Naive thymus-derived CD4-positive, alpha-beta T cell (primary cell): Measurements from ENCODE around the gene NMNAT2. TPM values are rescaled to one million over a fixed set of nuclear protein-coding genes. Genes with fewer than 3 reads are reported as not detected.
"Not testable (repeated sequence)": the region's sequence is repeated elsewhere in the genome, so short reads cannot be mapped to it uniquely, and the experiment has no call there.

Source experiments
- ATAC-seq: fragments of 150-1000 bp; cut with Tn5 transposase; 2 replicates; pipeline ENCODE4 v1.10.0; 2021; ENCODE audit warnings: mild to moderate bottlenecking, moderate library complexity
- CTCF ChIA-PET: fragments of 350-600 bp; sonication (Branson Sonifier 250); formaldehyde crosslinking; loops from one replicate; lab custom pipeline; 2021; ENCODE audit warnings: antibody characterized with exemption; lab: Charles Lee
- POLR2A ChIA-PET: fragments of 350-600 bp; sonication (Branson Sonifier 250); formaldehyde crosslinking; loops from one replicate; lab custom pipeline; 2021; ENCODE audit warnings: antibody characterized with exemption, inconsistent platforms; lab: Charles Lee
- DNase-seq, 9 donors: peaks; one replicate each; pipeline versions ENCODE4 v3.0.0 to v3.0.0-alpha.2; 2020 to 2022; ENCODE audit warnings: mixed read lengths in 1 of 9
- H3K27ac ChIP-seq: one replicate; pipeline ENCODE4 v1.7.0; 2013; ENCODE audit warnings: mild to moderate bottlenecking, low read depth, low read length, moderate library complexity
- H3K27me3 ChIP-seq, 2 donors: one replicate each; pipeline ENCODE4 v1.7.0; 2013; ENCODE audit warnings: low read length in 2 of 2, mild to moderate bottlenecking in 2 of 2, moderate library complexity in 2 of 2; ENCODE audit not compliant: control insufficient read depth in 2 of 2, insufficient read depth in 2 of 2
- H3K36me3 ChIP-seq, 3 experiments: 1 replicate in 2 of 3; 2 replicates in 1 of 3; pipeline ENCODE4 v1.7.0; 2013; ENCODE audit warnings: low read length in 3 of 3, mild to moderate bottlenecking in 3 of 3, moderate library complexity in 1 of 3; ENCODE audit not compliant: insufficient read depth in 3 of 3, control insufficient read depth in 2 of 3
- H3K4me1 ChIP-seq, 2 donors: one replicate each; pipeline ENCODE4 v1.7.0; 2013; ENCODE audit warnings: low read length in 2 of 2, mild to moderate bottlenecking in 2 of 2, moderate library complexity in 1 of 2; ENCODE audit not compliant: control insufficient read depth in 2 of 2, insufficient read depth in 2 of 2
- H3K4me3 ChIP-seq: 2 replicates; pipeline ENCODE4 v1.7.0; 2013; ENCODE audit warnings: mild to moderate bottlenecking, low read length
- H3K9me3 ChIP-seq, 3 experiments: 1 replicate in 2 of 3; 2 replicates in 1 of 3; pipeline ENCODE4 v1.7.0; 2013; ENCODE audit warnings: low read length in 3 of 3; ENCODE audit not compliant: control insufficient read depth in 2 of 3
- H3K27ac Mint-ChIP-seq, 9 donors: one replicate each; pipeline ENCODE4 v1.8.0; 2020 to 2022; ENCODE audit warnings: mixed read lengths in 9 of 9, mild to moderate bottlenecking in 8 of 9, moderate library complexity in 5 of 9, inconsistent platforms in 2 of 9
- H3K27me3 Mint-ChIP-seq, 5 donors: one replicate each; pipeline ENCODE4 v1.8.0; 2021 to 2022; ENCODE audit warnings: mixed read lengths in 5 of 5, mild to moderate bottlenecking in 1 of 5
- H3K36me3 Mint-ChIP-seq, 5 donors: one replicate each; pipeline ENCODE4 v1.8.0; 2020 to 2022; ENCODE audit warnings: mixed read lengths in 5 of 5, mild to moderate bottlenecking in 3 of 5, inconsistent platforms in 1 of 5
- H3K4me1 Mint-ChIP-seq, 7 donors: one replicate each; pipeline ENCODE4 v1.8.0; 2020 to 2022; ENCODE audit warnings: mixed read lengths in 7 of 7, mild to moderate bottlenecking in 3 of 7, inconsistent platforms in 1 of 7
- H3K4me3 Mint-ChIP-seq, 10 donors: one replicate each; pipeline ENCODE4 v1.8.0; 2020 to 2022; ENCODE audit warnings: mild to moderate bottlenecking in 10 of 10, mixed read lengths in 10 of 10, moderate library complexity in 6 of 10, inconsistent platforms in 2 of 10
- H3K9me3 Mint-ChIP-seq, 11 donors: one replicate each; pipeline ENCODE4 v1.8.0; 2020 to 2022; ENCODE audit warnings: mixed read lengths in 11 of 11, mild to moderate bottlenecking in 4 of 11, inconsistent platforms in 1 of 11, moderate library complexity in 1 of 11
- intact Hi-C, 2 donors: fragments of 100-400 bp; cut with micrococcal nuclease; formaldehyde crosslinking; loops; one replicate each; pipeline ENCODE4 v1.15.1; 2023
- polyA plus RNA-seq, 2 donors: library from polyadenylated mRNA; unstranded; fragments of 300-500 nt; fragmentation: Illumina TruSeq; gene quantifications; one replicate each; pipeline ENCODE4 v1.2.3, GENCODE V29; 2021
- total RNA-seq, 6 experiments: library from RNA in 5 of 6; stranded (reverse) in 5 of 6; gene quantifications; 1 replicate in 5 of 6; 2 replicates in 1 of 6; pipeline ENCODE4 v1.2.3 and lab custom pipeline; 2021 to 2026

The NMNAT2 gene
- total and polyA plus RNA-seq, 7 experiments from 2014 or later = 0.07 to 0.24 TPM; not detected in 5

DNA sequence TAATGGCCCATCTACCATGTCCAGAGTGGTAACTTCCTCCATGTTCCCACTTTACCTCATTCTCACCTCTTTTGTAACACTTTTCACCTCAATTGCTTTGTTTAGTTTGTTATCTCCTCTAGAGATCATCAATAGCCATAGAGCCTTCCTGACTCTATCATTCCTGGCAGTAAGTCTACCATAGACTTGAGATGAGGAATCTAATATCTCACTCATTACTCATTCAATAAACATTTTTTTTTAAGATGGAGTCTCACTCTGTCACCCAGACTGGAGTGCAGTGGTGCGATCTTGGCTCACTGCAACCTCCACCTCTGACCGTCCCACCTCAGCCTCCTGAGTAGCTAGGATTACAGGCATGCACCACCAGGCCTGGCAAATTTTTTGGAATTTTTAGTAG lies 7.1 kb downstream of the NMNAT2 start:
- peaks cover 22 to 44% (median 32%) of the 10 kb centered on the region in 5 donors for H3K27me3 Mint-ChIP-seq
- Histone ChIP-seq H3K27me3 (no peaks in the 10 kb centered on the region), H3K36me3 (no peaks in the 10 kb centered on the region), H3K9me3 (no peaks in the 10 kb centered on the region), H3K4me1 (no peaks in the 10 kb centered on the region), H3K4me3 (no peak overlapping the region), H3K27ac (no peak overlapping the region)
- ATAC-seq (no peak), DNase-seq (no peak)
- peaks cover 0 to 4% (median 0%) of the 10 kb centered on the region in 5 donors for H3K36me3 Mint-ChIP-seq
- H3K9me3 Mint-ChIP-seq = peaks cover 0 to 3% (median 0%) of the 10 kb centered on the region in 11 donors
- ChIA-PET POLR2A (no interaction called here), CTCF (no interaction called here)
- peaks cover 0 to 1% (median under 1%) of the 10 kb centered on the region in 7 donors for H3K4me1 Mint-ChIP-seq
- intact Hi-C loops = no loop called here
- H3K4me3 Mint-ChIP-seq = no peak overlapping the region
- H3K27ac Mint-ChIP-seq = no peak overlapping the region

DNA sequence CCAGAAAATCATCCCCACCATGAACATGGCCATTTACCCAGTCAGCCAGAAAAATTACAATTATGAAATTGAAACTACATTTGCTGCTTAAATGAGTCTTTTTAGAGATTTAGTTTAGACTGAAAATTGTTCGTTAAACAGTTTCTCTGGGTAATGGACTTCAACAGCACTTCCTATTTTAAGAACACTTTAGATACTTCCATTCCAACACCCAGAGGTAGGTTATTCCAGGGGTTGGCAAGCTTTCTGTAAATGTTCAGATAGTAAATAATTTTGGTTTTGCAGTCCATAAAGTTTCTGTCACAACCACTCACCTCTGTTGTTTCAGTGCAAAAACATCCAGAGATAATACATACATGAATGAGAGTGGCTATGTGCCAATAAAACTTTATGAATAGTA lies 10.2 kb downstream of the NMNAT2 start:
- ATAC-seq (no peak), DNase-seq (no peak)
- Mint-ChIP-seq H3K9me3 (peaks cover 0 to 3% (median 0%) of the 10 kb centered on the region in 11 donors), H3K36me3 (peaks cover 0 to 4% (median 0%) of the 10 kb centered on the region in 5 donors), H3K4me3 (no peak overlapping the region), H3K4me1 (no peaks in the 10 kb centered on the region), H3K27ac (no peak overlapping the region), H3K27me3 (peaks cover 16 to 49% (median 40%) of the 10 kb centered on the region in 5 donors)
- CTCF ChIA-PET = no interaction called here
- Histone ChIP-seq H3K27ac (no peak overlapping the region), H3K27me3 (no peaks in the 10 kb centered on the region), H3K36me3 (no peaks in the 10 kb centered on the region), H3K9me3 (no peaks in the 10 kb centered on the region), H3K4me3 (no peak overlapping the region), H3K4me1 (no peaks in the 10 kb centered on the region)
- intact Hi-C loops = no loop called here
- POLR2A ChIA-PET = no interaction called here

DNA sequence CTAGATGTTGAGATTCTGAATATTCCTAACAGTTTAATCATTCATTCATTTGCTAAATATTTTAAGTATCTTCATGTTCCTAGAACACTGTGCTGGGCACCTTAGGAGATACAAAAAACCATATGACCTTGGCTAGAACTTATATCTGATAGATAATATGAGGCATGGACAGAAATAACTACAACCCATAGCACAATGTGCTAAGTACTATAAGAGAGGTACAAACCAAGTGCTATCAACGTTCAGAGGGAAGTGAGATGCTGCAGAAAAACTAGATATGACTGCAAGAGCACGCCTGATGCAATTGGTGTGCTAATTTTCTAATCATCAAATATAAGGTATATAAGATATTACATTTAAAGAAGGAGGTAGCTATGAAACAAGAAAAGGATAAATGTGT lies 10.7 kb downstream of the NMNAT2 start:
- H3K4me3 Mint-ChIP-seq = no peak overlapping the region

DNA sequence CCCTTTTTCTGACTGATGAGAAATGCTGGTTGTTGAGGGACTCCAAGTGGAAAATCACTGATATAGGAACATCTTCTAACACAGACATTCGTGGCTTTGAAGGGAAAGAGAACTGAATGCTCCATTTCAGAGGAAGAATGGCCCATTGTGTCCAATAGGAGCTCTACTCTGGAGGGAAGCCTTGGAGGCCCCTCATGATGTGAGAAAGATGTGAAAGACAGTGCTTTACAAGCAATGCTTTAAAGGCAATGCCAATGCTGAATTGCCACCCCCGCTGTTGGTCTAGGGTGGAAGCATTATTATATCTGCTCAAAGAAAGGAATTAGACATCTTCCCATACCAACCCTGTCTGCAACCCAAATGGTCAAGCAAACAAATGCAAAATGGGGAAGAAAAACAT lies 13.7 kb downstream of the NMNAT2 start:
- Histone ChIP-seq H3K9me3 (no peaks in the 10 kb centered on the region), H3K4me3 (no peak overlapping the region), H3K36me3 (no peaks in the 10 kb centered on the region), H3K27me3 (no peaks in the 10 kb centered on the region), H3K4me1 (no peaks in the 10 kb centered on the region), H3K27ac (no peak overlapping the region)
- Mint-ChIP-seq H3K27ac (no peak overlapping the region), H3K4me3 (no peak overlapping the region), H3K36me3 (no peaks in the 10 kb centered on the region), H3K9me3 (peaks cover 0 to 3% (median 0%) of the 10 kb centered on the region in 11 donors), H3K4me1 (no peaks in the 10 kb centered on the region), H3K27me3 (peaks cover 12 to 50% (median 33%) of the 10 kb centered on the region in 5 donors)
- no peak for DNase-seq
- POLR2A ChIA-PET = no interaction called here
- CTCF ChIA-PET = no interaction called here
- ATAC-seq = no peak
- intact Hi-C loops = no loop called here

More for the DNA sequence above, 10.7 kb downstream of the NMNAT2 start:
- H3K27me3 Mint-ChIP-seq = peaks cover 16 to 49% (median 40%) of the 10 kb centered on the region in 5 donors
- no peak overlapping the region for H3K27ac Mint-ChIP-seq
- ChIA-PET CTCF (no interaction called here), POLR2A (no interaction called here)
- H3K4me3 ChIP-seq = no peak overlapping the region
- no peaks in the 10 kb centered on the region for H3K36me3 ChIP-seq
- H3K9me3 Mint-ChIP-seq = peaks cover 0 to 3% (median 0%) of the 10 kb centered on the region in 11 donors
- H3K36me3 Mint-ChIP-seq = peaks cover 0 to 4% (median 0%) of the 10 kb centered on the region in 5 donors
- H3K27me3 ChIP-seq = no peaks in the 10 kb centered on the region
- ATAC-seq = no peak
- intact Hi-C loops = no loop called here
- H3K4me1 ChIP-seq = no peaks in the 10 kb centered on the region
- H3K27ac ChIP-seq = no peak overlapping the region
- H3K4me1 Mint-ChIP-seq = no peaks in the 10 kb centered on the region
- DNase-seq = no peak
- no peaks in the 10 kb centered on the region for H3K9me3 ChIP-seq

DNA sequence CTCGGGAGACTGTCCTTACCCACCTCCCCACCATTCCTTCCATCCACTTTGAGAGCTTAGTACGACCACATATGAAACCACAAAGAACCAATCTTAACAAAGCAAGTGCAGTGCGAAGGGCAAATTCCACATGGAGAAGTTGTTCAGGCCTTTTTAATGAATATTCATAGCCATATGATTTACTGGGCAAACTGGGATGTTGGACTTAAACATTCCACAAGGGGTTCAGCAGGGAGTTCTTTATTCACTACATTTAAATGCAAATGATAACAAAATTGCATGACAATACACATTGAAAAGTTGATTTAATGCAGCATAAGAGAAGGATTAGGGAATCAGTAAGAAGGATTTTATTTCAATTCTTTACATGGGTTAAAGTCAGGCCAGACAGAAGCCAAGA lies 14.7 kb downstream of the NMNAT2 start:
- H3K4me1 Mint-ChIP-seq = no peaks in the 10 kb centered on the region
- Histone ChIP-seq H3K27me3 (no peaks in the 10 kb centered on the region), H3K4me1 (no peaks in the 10 kb centered on the region), H3K9me3 (no peaks in the 10 kb centered on the region), H3K27ac (no peak overlapping the region), H3K36me3 (no peaks in the 10 kb centered on the region), H3K4me3 (no peak overlapping the region)
- no peak overlapping the region for H3K4me3 Mint-ChIP-seq
- DNase-seq (no peak), ATAC-seq (no peak)
- intact Hi-C loops = no loop called here
- H3K9me3 Mint-ChIP-seq = peaks cover 0 to 3% (median 0%) of the 10 kb centered on the region in 11 donors
- ChIA-PET CTCF (no interaction called here), POLR2A (no interaction called here)
- peaks cover 18 to 52% (median 35%) of the 10 kb centered on the region in 5 donors for H3K27me3 Mint-ChIP-seq
- H3K27ac Mint-ChIP-seq = no peak overlapping the region
- no peaks in the 10 kb centered on the region for H3K36me3 Mint-ChIP-seq

DNA sequence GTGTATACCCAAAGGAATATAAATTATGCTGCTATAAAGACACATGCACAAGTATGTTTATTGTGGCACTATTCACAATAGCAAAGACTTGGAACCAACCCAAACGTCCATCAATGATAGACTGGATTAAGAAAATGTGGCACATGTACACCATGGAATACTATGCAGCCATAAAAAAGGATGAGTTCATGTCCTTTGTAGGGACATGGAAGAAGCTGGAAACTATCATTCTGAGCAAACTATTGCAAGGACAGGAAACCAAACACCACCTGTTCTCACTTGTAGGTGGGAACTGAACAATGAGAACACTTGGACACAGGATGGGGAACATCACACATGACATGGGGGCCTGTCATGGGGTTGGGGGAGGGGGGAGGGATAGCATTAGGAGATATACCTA lies 16.6 kb downstream of the NMNAT2 start:
- H3K36me3 ChIP-seq, H3K27ac Mint-ChIP-seq, H3K36me3 Mint-ChIP-seq, DNase-seq, H3K4me1 ChIP-seq, H3K4me3 ChIP-seq, H3K27ac ChIP-seq, H3K9me3 Mint-ChIP-seq, intact Hi-C loops, H3K27me3 ChIP-seq, H3K4me3 Mint-ChIP-seq, H3K9me3 ChIP-seq, CTCF ChIA-PET, ATAC-seq, H3K4me1 Mint-ChIP-seq, POLR2A ChIA-PET: not testable (repeated sequence)
- peaks cover 19 to 52% (median 42%) of the 10 kb centered on the region in 5 donors for H3K27me3 Mint-ChIP-seq

DNA sequence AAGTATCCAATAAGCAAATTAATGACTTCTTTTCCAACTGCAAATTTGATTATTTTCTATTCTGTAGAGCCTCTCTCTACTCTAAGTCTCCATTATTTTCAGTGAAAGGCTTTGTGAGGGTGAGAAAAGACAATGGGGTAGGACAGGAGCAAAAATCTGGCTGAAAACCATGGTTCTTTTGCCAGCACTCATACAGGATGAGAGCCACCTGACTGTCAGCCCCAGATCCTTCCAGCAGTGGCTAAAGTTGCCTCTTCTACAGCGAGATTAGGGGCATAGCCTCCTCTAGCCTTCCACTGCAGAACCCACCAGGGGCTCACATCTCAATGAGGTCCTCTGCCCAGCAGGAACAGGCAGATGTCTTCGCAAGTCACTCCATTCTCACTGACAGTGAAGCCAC lies 23.7 kb downstream of the NMNAT2 start:
- POLR2A ChIA-PET = no interaction called here
- DNase-seq = no peak
- intact Hi-C loops = no loop called here

More for the DNA sequence above, 23.7 kb downstream of the NMNAT2 start:
- CTCF ChIA-PET = no interaction called here
- no peaks in the 10 kb centered on the region for H3K4me1 ChIP-seq
- H3K9me3 ChIP-seq = no peaks in the 10 kb centered on the region
- peaks cover 22 to 43% (median 39%) of the 10 kb centered on the region in 5 donors for H3K27me3 Mint-ChIP-seq
- no peak overlapping the region for H3K4me3 Mint-ChIP-seq
- no peak overlapping the region for H3K4me3 ChIP-seq
- ATAC-seq = no peak
- no peak overlapping the region for H3K27ac ChIP-seq
- H3K36me3 Mint-ChIP-seq = no peaks in the 10 kb centered on the region
- no peaks in the 10 kb centered on the region for H3K9me3 Mint-ChIP-seq
- no peaks in the 10 kb centered on the region for H3K36me3 ChIP-seq
- no peaks in the 10 kb centered on the region for H3K4me1 Mint-ChIP-seq
- H3K27me3 ChIP-seq = no peaks in the 10 kb centered on the region
- no peak overlapping the region for H3K27ac Mint-ChIP-seq
